Neural cell (in vitro differentiated cells): ENCODE measurements around the gene HOXB7. TPM values are rescaled to one million over a fixed set of nuclear protein-coding genes. Genes with fewer than 3 reads are reported as not detected.

Experiments
- H2AFZ ChIP-seq: fragments of 200-600, 300-800 bp; sonication (generic), shearing (Covaris generic); 2 replicates; pipeline ENCODE4 v1.6.0; 2014; ENCODE audit warnings: low read depth, mild to moderate bottlenecking, antibody characterized with exemption, low read length, moderate library complexity
- H3F3A ChIP-seq: fragments of 200-600 bp; shearing (Covaris generic); 2 replicates; pipeline ENCODE4 v1.6.1; 2016; ENCODE audit warnings: mild to moderate bottlenecking, moderate library complexity, mixed read lengths, antibody characterized with exemption, low read length; ENCODE audit not compliant: insufficient read depth, poor library complexity, severe bottlenecking
- H3K27ac ChIP-seq: fragments of 200-600, 300-800 bp; sonication (generic), shearing (Covaris generic); 2 replicates; pipeline ENCODE4 v1.5.1; 2014; ENCODE audit warnings: mild to moderate bottlenecking, low read length, moderate library complexity
- H3K27me3 ChIP-seq: fragments of 300-800, 200-600 bp; sonication (generic), shearing (Covaris generic); 2 replicates; pipeline ENCODE4 v1.6.0; 2014; ENCODE audit warnings: mild to moderate bottlenecking, low read depth, low read length, moderate library complexity; ENCODE audit not compliant: insufficient read depth
- H3K36me3 ChIP-seq: fragments of 300-800, 200-600 bp; sonication (generic), shearing (Covaris generic); 2 replicates; pipeline ENCODE4 v1.5.1; 2014; ENCODE audit warnings: mild to moderate bottlenecking, antibody characterized with exemption, low read length, moderate library complexity; ENCODE audit not compliant: insufficient read depth
- H3K4me2 ChIP-seq: fragments of 300-800, 200-600 bp; sonication (generic), shearing (Covaris generic); 2 replicates; pipeline ENCODE4 v1.6.0; 2014; ENCODE audit warnings: mild to moderate bottlenecking, low read length
- H3K4me3 ChIP-seq: fragments of 300-800, 200-600 bp; sonication (generic), shearing (Covaris generic); 2 replicates; pipeline ENCODE4 v1.5.1; 2014; ENCODE audit warnings: mild to moderate bottlenecking, low read length, moderate library complexity
- H3K79me2 ChIP-seq: fragments of 200-600 bp; shearing (Covaris generic); replicated peaks from 2 replicates; pipeline ENCODE4 v1.6.0; 2014; ENCODE audit warnings: mild to moderate bottlenecking, low read length, moderate library complexity; ENCODE audit not compliant: insufficient read depth
- H3K9ac ChIP-seq: fragments of 300-800, 200-600 bp; sonication (generic), shearing (Covaris generic); 2 replicates; pipeline ENCODE4 v1.6.1; 2016; ENCODE audit warnings: mild to moderate bottlenecking, low read length, mixed read lengths
- H3K9me2 ChIP-seq: fragments of 200-600 bp; shearing (Covaris generic); 2 replicates; pipeline ENCODE4 v1.6.1; 2016; ENCODE audit warnings: mild to moderate bottlenecking, low read length, mixed read lengths; ENCODE audit not compliant: insufficient read depth
- H3K9me3 ChIP-seq: fragments of 200-600, 300-800 bp; sonication (generic), shearing (Covaris generic); 2 replicates; pipeline ENCODE4 v1.6.1; 2016; ENCODE audit warnings: mild to moderate bottlenecking, mixed run types, low read length, moderate library complexity, mixed read lengths
- H4K20me1 ChIP-seq: fragments of 200-600 bp; shearing (Covaris generic); 2 replicates; pipeline ENCODE4 v1.6.1; 2016; ENCODE audit warnings: mild to moderate bottlenecking, mixed run types; ENCODE audit not compliant: insufficient read depth
- CTCF ChIP-seq: fragments of 450-650 bp; IDR thresholded peaks from 2 replicates; pipeline ENCODE4 v1.5.1; 2014; ENCODE audit warnings: antibody characterized with exemption, mild to moderate bottlenecking, moderate library complexity; ENCODE audit not compliant: poor library complexity, severe bottlenecking
- EP300 ChIP-seq: fragments of 450-650 bp; conservative IDR thresholded peaks from 2 replicates; pipeline ENCODE4 v1.6.1; 2014; ENCODE audit warnings: antibody characterized with exemption, mild to moderate bottlenecking, moderate library complexity; ENCODE audit not compliant: poor library complexity, severe bottlenecking
- EZH2 ChIP-seq: fragments of 200-600, 300-800 bp; shearing (Covaris generic), sonication (generic); IDR thresholded peaks from 2 replicates; pipeline ENCODE4 v1.6.1; 2014; ENCODE audit warnings: antibody characterized with exemption, low read length, borderline replicate concordance, mild to moderate bottlenecking; ENCODE audit not compliant: insufficient read depth, poor library complexity, severe bottlenecking
- MXI1 ChIP-seq: fragments of 450-650 bp; conservative IDR thresholded peaks from 2 replicates; pipeline ENCODE4 v1.6.1; 2014; ENCODE audit warnings: antibody characterized with exemption, mild to moderate bottlenecking; ENCODE audit not compliant: poor library complexity, severe bottlenecking
- POLR2AphosphoS5 ChIP-seq: IDR thresholded peaks from 2 replicates; pipeline ENCODE4 v1.6.1; 2012
- RAD21 ChIP-seq: fragments of 450-650 bp; conservative IDR thresholded peaks from 2 replicates; pipeline ENCODE4 v1.6.1; 2014; ENCODE audit warnings: antibody characterized with exemption, mild to moderate bottlenecking, moderate library complexity
- REST ChIP-seq: IDR thresholded peaks from 2 replicates; pipeline ENCODE4 v1.6.1; 2012; ENCODE audit warnings: borderline replicate concordance
- SMC3 ChIP-seq: fragments of 450-650 bp; conservative IDR thresholded peaks from 2 replicates; pipeline ENCODE4 v1.6.1; 2014; ENCODE audit warnings: antibody characterized with exemption, mild to moderate bottlenecking, moderate library complexity; ENCODE audit not compliant: poor library complexity
- TAF1 ChIP-seq: IDR thresholded peaks from 2 replicates; pipeline ENCODE4 v1.6.1; 2012; ENCODE audit warnings: low read depth
- polyA plus RNA-seq: library from polyadenylated mRNA; depleted of rRNA; stranded (reverse); fragments of >200 nt; gene quantifications from 2 replicates; pipeline ENCODE4 v1.2.3, GENCODE V29; 2014

The HOXB7 gene
- polyA plus RNA-seq, 1 donor from 2014 or later = not detected

GRCh38 chr17:48567646-48568354 is 43.0 kb downstream of the HOXB7 start:
- H3K79me2 ChIP-seq = no peaks in the 10 kb centered on the region
- H3K9me3 ChIP-seq = no peaks in the 10 kb centered on the region
- TF ChIP-seq POLR2AphosphoS5 = no peak
- TF ChIP-seq TAF1 = no peak
- TF ChIP-seq EP300 = no peak
- TF ChIP-seq REST = no peak
- TF ChIP-seq RAD21 = no peak
- no peak for TF ChIP-seq MXI1
- no peak overlapping the region for H3K27ac ChIP-seq
- H3K27me3 ChIP-seq = peaks cover 99% of the 10 kb centered on the region
- no peaks in the 10 kb centered on the region for H4K20me1 ChIP-seq
- H3F3A ChIP-seq = no peaks in the 10 kb centered on the region
- H3K4me2 ChIP-seq = no peak overlapping the region
- H3K9ac ChIP-seq = no peak overlapping the region
- H3K36me3 ChIP-seq = no peaks in the 10 kb centered on the region
- H3K4me3 ChIP-seq = no peak overlapping the region
- no peak overlapping the region for H2AFZ ChIP-seq
- H3K9me2 ChIP-seq = no peaks in the 10 kb centered on the region

DNA sequence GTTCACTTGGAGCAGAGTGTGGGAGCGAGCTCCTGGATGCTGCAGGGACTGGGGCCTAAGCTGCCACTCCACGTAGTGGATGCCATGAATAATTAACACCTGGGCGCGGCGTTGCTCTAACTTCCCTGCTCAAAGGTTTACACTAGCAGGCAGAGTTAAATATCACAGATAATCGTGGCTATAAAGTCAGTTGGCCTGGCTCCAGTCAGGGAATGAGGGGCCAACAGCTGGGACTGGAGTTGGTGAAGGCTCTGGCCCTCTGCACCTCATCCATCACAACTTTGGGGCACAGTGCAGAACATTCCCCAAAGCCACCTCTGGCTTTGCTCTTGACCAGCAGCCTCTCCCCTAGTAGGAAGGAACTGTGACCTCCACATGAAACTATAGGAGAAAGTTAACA is 43.6 kb downstream of the HOXB7 start:
- Histone ChIP-seq H3F3A (no peaks in the 10 kb centered on the region), H3K9me3 (no peaks in the 10 kb centered on the region), H3K4me3 (no peak overlapping the region), H3K27ac (no peak overlapping the region), H3K27me3 (peaks cover 99% of the 10 kb centered on the region), H3K9ac (no peak overlapping the region), H3K79me2 (no peaks in the 10 kb centered on the region), H4K20me1 (no peaks in the 10 kb centered on the region), H3K36me3 (no peaks in the 10 kb centered on the region), H2AFZ (no peak overlapping the region), H3K9me2 (no peaks in the 10 kb centered on the region), H3K4me2 (no peak overlapping the region)
- TF ChIP-seq SMC3 = no peak
- TF ChIP-seq EZH2 = no peak
- TF ChIP-seq RAD21 = no peak
- no peak for TF ChIP-seq TAF1
- no peak for TF ChIP-seq REST
- no peak for TF ChIP-seq MXI1
- no peak for TF ChIP-seq EP300
- no peak for TF ChIP-seq CTCF
- TF ChIP-seq POLR2AphosphoS5 = no peak
